ENCODE data around the gene PRKD2.
A peak's percentile ranks its signal among the peaks of the same experiment; 100 is the strongest.

PRKD2 gene

GRCh38 chr19:46661020-46661731 is 55.7 kb downstream of the PRKD2 start, which contains the start of gene DACT3:
TSS of gene DACT3 (minus strand) at chr19:46661182. CDS start at chr19:46661064, 118 bp downstream.
- peak; percentile 100 for DNase-seq (ENCODE audit: low read depth)

- DNase-seq (ENCODE audit: low read depth), result no peak
Measured at GRCh38 chr19:46660551-46661019, 56.3 kb downstream of the PRKD2 start.

GRCh38 chr19:46660008-46660517 is 56.9 kb downstream of the PRKD2 start:
- DNase-seq (ENCODE audit: low read depth), result no peak

DNA sequence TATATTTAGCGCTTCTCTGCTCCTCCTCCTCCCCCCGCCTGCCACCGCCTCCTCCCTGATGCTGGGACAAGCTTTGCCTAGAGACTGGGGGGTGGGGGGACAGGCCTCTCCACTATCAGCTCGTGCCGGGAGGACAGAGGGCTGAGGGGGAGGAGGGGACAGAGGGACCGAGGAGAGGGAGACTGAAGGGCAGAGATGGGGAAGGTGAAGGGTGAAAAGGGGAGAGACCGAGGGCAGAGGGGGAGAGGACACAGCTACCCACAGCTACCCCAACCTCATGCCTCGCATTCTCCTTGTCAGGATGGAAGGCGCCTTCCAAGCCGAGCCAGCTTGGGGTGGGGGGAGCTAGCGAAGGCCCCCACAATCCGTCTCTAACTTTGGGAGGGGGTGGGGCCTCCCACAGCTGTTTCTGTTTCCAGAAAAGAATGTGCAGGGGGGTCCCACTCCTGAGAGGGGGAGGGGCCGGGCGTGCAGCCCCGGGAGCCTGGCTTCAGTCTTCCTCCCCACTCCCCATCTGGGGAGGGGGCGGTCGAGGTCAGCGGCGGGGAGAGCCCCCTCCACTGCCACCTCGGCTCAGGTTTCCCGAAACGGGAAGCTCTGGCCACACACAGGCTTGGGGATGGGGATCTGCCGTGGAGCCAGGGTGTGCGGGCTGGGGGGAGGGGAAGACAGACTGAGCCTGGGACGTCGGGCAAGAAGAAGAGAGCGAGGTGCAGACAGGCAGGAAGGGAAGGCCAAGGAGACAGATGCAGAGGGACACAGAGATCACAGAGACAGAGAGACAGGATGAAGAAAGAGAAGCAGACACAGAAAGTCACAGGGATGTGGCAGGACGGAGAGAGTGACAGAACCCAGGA is 57.5 kb downstream of the PRKD2 start:
- DNase-seq (ENCODE audit: low read depth), result no peak

DNA sequence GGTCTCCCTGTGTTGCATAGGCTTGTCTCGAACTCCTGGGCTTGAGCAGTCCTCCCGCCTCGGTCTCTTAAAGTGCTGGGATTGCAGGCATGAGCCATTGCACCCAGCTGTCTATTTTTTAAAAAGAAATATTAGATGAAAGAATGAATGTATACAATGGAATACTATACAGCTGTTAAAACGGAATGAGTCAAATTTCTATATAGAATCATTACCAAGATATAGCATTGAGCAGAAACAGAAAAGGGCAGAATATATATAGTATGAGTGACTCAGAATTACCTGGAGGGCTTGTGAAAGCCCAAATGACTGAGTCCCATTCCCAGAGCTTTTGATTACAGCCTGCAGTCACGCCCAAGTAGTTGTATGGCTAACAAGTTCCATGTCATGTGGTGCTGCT is 60.4 kb downstream of the PRKD2 start:
- DNase-seq (ENCODE audit: low read depth), result no peak

GRCh38 chr19:46654621-46655152 is 62.2 kb downstream of the PRKD2 start:
- DNase-seq (ENCODE audit: low read depth), result no peak

- DNase-seq (ENCODE audit: low read depth), result no peak
Measured at GRCh38 chr19:46650445-46650844, 66.5 kb downstream of the PRKD2 start.

- no peak for DNase-seq (ENCODE audit: low read depth)
Measured at GRCh38 chr19:46648961-46649960, 67.7 kb downstream of the PRKD2 start.

DNA sequence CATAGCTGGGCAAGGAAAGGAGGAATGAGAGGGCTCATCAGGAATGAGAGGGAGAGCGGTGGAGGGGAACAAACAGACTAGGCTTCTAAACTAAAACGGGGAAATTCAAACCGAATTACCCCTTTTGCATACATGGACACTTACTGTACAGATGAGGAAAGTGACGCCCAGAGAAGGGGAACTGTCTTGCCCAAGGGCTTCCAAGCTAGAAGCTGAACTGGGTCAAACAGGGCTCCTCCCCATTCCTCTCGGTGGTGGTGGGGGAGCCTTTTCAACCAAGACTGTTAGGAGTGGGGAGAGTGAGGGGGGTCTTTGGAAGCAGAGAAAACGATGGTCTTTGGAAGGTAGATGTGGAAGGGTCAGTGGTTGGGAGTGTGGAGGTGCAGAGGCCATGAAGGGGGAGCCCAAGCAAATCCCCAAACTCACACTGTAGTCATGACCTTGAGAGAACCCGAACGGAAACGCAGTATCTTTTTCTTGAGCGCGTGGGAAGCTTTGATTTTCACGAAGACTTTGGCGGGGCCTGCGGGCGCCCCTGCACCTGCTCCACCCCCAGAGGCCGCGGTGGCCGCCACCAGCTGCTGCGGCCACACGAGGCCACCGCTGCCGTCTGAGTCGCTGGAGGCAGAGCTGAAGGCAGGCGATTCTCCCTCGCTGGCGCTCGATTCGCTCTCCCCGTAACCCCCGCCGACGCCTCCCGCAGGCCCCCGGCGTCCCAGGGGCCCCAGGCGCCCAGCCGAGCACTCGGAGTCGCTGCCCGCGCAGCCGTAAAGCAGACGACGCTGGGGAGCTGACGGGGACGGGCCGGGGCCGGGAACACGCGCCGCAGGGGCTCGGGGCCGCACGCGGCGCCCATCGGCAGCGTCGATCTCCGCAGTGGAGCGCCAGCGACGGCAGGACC is 68.6 kb downstream of the PRKD2 start:
- DNase-seq (ENCODE audit: low read depth), result no peak

DNA sequence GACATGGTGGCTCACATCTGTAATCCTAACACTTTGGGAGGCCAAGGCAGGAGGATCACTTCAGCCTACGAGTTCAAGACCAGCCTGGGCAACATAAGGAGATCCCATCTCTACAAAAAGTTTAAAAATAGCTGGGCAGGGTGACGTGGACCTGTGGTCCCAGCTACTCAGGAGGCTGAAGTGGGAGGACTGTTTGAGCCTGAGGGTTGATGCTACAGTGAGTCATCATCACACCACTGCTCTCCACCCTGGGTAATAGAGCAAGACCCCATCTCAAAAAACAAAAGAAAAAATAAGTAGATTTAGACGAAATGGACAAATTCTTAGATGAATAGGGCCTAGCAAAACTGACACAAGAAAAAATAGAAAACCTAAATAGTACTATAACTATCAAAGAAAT is 70.5 kb downstream of the PRKD2 start:
- no peak for DNase-seq (ENCODE audit: low read depth)

DNA sequence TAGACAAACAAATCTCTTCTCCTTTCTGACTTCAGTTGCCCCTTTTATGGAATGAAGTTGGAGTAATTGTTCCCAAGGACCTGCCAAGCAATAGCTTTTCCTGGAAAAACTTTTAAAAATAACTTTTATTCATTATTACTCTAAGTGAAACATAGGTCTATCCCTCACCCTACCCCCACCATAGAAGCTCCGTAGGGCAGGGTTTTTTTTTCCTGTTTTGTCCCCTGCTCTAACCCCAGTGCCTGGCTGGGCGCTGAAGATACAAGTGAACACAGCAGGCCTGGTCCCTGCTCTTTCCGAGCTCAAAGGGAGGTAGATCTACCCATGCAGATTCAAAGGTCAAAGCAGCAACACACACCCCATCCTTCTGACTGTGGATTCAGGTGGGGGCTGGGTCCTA is 72.2 kb downstream of the PRKD2 start:
- DNase-seq (ENCODE audit: low read depth), result no peak

DNA sequence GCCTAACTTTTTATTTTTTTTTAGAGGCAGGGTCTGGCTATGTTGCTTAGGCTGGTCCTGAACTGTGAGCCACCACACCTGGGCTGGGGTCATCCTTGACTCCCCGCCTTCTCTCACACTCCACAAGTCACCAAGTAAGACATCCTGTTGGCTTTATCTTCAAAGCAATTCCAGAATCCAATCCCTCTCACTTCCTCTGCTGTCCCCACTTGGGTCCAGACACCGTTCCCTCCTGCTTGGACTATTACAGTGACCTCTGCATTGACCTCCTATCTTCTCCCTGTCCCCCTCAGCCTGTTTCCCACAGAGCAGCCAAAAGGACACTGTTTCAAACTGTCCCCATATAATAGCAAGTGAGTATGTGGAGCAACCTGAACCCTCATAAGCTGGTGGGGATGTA is 76.3 kb downstream of the PRKD2 start:
- no peak for DNase-seq (ENCODE audit: low read depth)

GRCh38 chr19:46639358-46640182 is 77.3 kb downstream of the PRKD2 start:
- DNase-seq (ENCODE audit: low read depth), result no peak

DNA sequence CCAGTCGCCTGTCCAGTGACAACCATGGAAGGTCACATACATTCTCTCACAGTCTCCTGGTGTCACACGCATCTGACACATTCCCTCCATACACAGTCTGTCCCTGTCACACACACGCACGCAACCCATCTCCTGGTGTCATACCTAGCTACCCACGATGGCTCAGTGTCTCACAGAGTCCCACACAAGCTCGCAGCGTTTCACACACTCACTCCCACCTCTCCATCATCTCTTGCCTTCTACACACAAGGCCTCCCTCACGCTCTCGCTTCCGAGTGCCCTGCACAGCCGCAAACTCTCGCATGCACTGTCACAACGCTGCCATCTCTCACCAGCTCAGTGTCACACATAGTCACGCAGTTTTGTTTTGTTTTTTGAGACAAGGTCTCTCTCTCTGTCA is 79.7 kb downstream of the PRKD2 start:
- DNase-seq (ENCODE audit: low read depth), result no peak

DNA sequence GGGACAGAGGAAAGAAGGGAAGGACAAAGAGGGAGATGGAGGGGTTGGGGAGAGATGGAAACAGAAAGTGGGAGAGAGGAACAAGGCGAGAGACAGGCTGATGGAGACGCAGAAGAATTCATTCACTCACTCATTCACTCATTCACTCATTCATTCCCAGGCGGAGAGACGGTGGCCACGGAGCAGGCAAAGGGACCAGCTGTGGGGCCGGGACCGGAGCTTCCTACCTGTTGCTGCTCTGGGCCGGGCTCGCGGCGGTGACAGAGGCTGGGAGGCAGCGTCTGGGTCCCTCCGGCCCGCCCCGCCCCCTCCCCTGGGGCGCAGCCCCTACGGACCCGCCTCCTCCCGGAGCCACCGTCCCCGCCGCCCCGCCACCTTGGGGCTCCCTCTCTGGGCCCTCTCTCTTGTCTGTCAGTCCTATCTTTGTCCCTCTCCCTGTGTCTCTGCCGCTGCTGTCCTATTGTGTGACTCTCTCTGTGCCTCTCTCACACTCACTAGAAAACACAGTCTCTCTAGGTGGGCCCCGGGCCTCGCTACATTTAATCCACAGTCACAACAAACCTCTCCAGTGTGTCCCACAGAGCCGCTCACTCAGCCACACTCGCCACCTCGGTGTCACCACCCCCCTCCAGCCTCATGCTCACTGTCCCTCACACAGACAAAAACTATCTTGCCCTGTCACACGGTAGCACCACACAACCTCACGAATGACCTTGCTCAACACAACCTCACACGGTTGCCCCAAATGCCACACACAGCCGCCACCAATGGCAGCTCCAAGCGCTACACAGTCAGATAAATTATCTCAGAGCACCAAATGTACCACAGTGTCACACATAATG is 80.8 kb downstream of the PRKD2 start, which contains the start of gene GNG8:
TSS of gene GNG8 (minus strand) at position 283 of the 842 bp plus-strand sequence. CDS start 1,520 bp downstream, outside the sequence.
- no peak for DNase-seq (ENCODE audit: low read depth)

GRCh38 chr19:46634656-46635218 is 82.2 kb downstream of the PRKD2 start:
- no peak for DNase-seq (ENCODE audit: low read depth)

GRCh38 chr19:46634045-46634655 is 82.8 kb downstream of the PRKD2 start:
- peak; percentile 88 for DNase-seq (ENCODE audit: low read depth)

DNA sequence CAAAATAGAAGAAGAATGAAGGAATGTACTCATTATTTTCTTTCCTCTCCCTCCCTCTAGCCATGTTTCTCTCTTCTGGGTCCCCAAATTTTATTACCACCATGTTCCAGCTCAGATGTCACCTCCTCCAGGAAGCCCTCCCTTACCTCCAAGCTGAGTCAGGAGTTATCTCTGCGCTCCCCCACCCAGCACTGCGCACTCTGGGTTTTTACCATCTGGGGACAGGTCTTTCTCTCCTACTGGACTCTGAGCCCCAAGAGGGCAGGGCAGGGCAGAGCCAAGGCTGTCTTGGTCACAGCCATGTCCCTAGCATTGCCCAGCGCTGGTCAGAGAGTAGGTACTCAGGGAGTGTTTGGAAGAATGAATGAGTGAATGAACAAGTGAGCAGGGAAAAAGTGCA is 83.8 kb downstream of the PRKD2 start:
- DNase-seq (ENCODE audit: low read depth), result no peak

All from activated T-helper 9 cell treated with anti-CD3 and anti-CD28 coated beads, Interleukin-2, amount 50 U/mL, for 16 hours (primary cell).